Activated CD8-positive, alpha-beta memory T cell treated with anti-CD3 and anti-CD28 coated beads, Interleukin-2, amount 50 U/mL, for 4 hours (primary cell): ENCODE results near the gene LGR6.

Experiments
- DNase-seq: peaks from one replicate; pipeline ENCODE4 v3.0.0-alpha.2; 2020

The LGR6 gene

GRCh38 chr1:202200112-202200548 is 6.5 kb downstream of the LGR6 start:
- DNase-seq, result no peak

- no peak for DNase-seq
These were observed 7.1 kb downstream of the LGR6 start for GRCh38 chr1:202200669-202201068.

DNA sequence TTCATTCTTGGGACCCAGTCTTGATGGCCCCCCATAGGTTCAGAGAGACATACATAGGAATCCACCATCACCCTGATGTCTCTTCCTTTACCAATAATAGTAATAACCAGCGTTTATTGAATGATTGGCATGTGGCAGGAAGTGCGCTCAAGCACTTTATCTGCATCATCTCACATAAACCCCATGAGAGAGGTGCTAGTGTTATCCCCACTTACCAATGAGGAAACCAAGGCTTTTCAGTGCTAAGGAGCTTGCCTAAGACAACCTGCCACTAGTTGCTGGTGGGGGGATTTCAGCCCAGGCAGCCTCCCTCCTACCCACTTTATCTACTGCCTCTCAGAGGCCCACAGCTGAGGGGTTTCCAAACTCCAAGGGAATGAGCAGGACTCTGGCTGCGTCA is 7.7 kb downstream of the LGR6 start:
- no peak for DNase-seq

- no peak for DNase-seq
These were observed 8.4 kb downstream of the LGR6 start for GRCh38 chr1:202201971-202202370.

DNA sequence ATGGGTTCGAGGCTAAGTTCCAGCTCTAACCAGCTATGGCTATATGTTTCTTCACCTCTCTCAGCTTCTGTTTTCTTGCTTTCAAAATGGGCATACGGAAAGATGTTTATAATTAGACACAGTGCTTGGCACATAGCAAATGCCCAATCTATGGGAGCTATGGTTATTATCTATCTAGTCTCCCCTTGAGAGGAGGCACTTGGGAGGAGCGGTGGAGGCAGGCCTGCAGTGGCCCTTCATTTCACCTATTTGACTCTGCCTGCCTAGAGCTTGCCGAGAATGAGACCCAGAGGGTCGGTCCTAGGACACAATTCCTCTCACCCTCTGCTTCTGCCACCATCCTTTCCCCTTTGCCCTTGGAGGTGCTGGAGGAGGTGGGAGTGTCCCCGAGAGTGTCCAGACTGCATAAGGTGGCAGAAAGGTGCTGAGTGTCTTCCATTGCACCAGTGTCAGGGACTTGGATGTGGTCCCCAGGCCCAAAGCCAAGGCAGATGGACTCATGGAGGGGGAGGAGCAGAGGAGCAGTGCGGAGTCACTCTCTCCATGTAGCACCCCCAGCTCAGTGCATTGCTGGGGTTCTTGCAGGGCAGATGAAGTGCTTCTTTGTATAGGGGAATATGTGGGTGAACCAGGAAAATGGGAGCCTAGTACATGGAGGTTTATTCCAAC is 9.0 kb downstream of the LGR6 start:
- no peak for DNase-seq

- no peak for DNase-seq
These were observed 9.8 kb downstream of the LGR6 start for GRCh38 chr1:202203238-202204039.

DNA sequence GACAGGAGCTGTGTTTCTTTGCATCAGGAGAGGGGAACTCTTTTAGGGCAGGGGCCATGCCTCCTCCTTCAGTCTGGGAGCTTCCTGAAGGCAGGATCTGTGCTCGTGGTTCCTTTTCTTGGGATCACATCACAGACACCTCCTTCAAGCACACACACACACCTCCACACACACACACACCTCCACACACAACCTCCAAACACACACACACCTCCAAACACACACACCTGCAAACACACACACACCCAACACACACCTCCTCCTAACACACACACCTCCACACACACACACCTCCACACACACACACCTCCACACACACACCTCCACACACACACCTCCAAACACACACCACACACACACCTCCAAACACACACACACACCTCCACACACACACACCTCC is 10.5 kb downstream of the LGR6 start:
- no peak for DNase-seq

DNA sequence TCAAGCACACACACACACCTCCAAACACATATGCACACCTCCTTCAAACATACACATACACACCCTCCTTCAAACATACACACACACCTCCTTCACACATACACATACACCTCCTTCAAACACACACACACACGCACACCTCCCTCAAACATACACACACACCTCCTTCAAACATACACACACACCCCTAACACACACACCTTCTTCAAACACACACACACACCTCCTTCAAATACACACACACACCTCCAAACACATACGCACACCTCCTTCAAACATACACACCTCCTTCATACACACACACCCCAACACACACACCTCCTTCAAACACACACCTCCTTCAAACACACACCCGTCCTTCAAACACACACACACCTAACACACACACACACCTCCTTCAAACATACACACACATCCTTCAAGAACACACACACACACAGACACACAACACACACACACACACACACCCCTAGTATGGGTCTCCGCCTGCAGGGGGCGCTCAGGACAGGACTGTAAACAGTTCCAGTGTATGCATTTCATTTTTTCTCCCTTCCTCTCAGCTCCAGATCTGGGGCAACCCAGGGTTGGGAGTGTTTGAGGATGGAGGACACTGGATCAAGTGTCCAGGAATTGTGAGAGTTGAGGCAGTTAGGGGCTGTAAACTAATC is 12.1 kb downstream of the LGR6 start:
- no peak for DNase-seq

DNA sequence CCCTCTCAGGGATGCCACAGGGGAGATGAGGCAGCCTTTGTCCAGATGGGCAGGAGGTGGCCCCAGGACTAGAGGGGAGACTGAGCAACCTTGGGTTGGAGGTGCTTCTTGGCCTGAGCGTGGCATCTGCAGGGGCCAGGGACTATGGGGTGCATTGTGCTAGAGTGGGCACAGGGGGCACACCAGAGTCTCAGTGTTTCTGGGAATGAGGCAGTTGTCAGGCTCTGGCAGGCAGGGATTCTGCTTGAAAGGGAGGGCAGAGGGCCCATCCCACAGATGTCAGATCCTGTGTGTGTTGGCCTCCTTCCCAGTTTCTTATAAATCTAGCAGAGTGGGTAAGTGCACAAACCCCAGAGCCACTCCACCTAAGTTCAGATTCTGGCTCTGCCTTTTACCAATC is 13.7 kb downstream of the LGR6 start:
- no peak for DNase-seq

DNA sequence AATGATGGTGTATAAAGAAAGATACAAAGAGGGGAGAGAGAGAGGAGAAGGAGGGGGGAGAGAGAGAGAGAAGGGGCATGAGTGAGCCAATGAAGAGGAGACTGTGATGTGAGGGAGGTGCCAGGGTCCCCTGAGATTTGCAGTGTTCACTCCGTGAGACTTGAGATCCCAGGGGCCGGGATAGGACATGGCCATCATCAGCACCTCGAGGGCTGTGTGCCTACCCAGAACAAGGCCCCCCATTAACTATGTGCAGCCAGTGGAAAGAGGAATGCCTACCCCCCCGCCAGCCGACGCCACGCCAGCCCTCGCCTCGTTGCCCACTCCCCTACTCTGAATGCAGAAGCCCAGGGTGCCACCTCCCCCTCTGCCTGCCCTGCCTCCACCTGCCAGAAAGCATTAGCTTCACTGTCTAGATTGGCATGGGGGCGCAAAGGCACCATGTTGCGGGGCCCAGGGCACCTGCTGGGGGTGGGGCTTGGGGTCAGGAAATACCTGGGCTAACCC is 14.8 kb downstream of the LGR6 start:
- DNase-seq, result no peak

DNA sequence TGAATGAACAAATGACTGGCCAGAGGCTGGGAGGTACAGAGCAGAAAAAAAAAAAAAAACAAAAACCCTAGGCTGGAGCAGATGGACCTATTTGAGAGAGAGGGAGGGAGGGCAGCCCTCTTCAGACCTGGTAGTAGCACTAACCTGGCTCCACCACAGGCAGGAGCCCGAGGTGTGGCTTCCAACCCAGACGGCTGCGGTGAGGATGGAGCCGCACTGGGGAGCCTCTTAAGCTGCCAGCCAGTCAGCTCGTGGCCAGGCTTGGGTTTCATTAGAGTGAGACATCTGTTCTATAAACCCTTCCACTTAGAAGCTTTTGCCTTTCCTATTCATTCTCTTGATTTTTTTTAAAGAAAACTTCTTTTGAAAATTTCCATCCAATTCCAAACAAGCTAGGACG is 16.8 kb downstream of the LGR6 start:
- DNase-seq, result no peak

DNA sequence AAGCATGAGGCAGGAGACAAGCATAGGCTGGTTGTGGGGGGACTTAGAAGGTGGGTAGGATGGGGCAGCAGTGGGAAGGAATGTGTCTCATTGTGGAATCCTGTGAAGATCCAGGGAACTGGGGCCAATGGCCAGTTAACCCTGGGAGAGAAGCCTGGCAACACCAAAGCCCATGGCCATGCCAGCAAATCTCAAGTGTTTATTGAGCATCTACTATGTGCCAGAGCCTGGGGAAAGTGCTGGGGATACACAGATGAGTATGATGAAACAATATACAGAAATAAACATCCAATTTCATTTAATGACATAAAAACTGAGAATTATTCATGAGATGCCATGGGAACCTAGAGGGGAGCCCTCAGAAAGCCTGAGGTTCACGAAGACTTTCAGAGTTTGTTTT is 17.4 kb downstream of the LGR6 start:
- no peak for DNase-seq

GRCh38 chr1:202212787-202213186 is 19.2 kb downstream of the LGR6 start:
- DNase-seq, result no peak

GRCh38 chr1:202213361-202214088 is 19.9 kb downstream of the LGR6 start:
- DNase-seq, result no peak

DNA sequence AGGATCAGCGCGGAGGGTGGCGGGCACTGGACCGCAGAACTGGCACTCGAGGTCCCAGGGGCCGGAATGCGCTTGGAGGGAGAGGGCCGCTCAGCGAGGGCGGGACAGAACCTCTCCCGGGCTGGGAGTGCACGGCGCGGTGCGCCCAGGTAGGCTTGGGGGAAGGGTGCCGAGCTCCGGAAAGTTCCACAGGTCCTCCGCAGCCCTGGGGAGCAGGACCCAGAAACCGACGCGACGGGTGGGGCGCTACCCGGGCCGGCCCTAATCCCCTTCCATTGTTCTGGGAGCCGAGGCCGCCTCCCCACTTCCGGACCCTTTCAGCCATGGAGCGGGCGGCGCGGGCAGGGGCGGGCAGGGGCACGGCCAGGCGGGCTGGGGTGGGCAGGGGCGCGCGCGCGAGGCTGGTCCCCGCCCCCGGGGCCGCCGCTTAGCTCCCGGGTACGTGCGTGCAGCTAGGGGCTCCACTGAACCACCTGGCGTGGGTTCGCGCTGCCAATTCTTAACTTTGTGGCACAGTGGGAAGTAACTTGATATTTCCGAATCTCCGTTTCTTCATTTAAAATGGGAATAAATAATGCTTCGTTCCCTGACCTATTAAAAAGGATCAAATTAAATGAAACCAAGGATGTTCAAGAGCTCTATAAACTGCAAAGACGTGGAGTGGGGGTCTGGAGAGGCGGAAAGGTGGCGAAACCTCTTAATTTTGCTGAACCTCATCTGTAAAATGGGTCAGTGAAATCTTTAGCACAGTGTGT is 20.7 kb downstream of the LGR6 start:
- no peak for DNase-seq

- no peak for DNase-seq
These were observed 22.0 kb downstream of the LGR6 start for GRCh38 chr1:202215472-202216130.

- DNase-seq, result no peak
These were observed 23.1 kb downstream of the LGR6 start for GRCh38 chr1:202216691-202217090.

DNA sequence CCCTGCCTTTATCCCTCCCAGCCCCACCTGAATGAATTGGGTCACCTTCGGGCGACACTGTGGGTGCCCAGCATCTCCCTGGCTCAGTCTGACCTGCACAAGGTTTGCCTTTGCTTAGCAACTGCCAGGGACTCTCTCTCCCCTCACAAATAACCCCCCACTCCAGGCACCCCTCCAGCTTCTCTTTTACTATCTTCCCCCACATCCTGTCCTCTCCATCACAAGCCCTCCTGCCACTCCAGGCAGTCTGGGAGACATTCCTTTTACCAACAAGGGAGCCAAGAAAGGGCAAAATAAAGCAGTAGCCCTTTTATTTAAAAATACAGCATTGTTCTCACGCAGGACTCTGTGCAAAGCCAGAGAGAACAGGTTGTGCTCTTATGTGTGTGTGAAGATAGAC is 23.9 kb downstream of the LGR6 start:
- no peak for DNase-seq

- no peak for DNase-seq
These were observed 24.4 kb downstream of the LGR6 start for GRCh38 chr1:202217951-202218350.

DNA sequence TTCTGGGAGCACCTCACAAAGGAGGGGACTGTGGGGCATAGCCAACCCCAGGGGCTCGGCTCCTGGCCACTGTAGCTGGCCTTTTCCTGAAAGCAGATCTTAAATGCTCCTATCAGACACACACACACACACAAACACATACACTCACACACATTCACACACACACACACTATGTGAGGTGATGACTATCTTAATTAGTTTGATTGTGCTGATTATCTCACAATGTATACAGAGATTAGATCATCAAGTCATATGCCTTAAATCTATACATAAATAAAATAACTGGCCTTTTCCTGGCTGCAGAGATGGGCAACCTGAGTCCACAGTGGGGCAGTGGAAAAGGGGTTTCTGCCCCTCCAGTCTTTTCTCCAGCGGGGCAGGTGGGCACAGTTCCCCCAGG is 27.1 kb downstream of the LGR6 start:
- DNase-seq, result no peak
